Measurements from ENCODE around the gene S1PR2. TPM values are rescaled to one million over a fixed set of nuclear protein-coding genes. Genes with fewer than 3 reads are reported as not detected.
A peak's percentile ranks its signal among the peaks of the same experiment; 100 is the strongest.
"Not testable (repeated sequence)": the region's sequence is repeated elsewhere in the genome, so short reads cannot be mapped to it uniquely, and the experiment has no call there.

S1PR2 gene
- polyA plus RNA-seq, 5 donors: 31.6 to 49.2 (median 37.2) TPM

GRCh38 chr19:10226376-10227025 is 4.6 kb downstream of the S1PR2 start:
- DNase-seq: peak; percentile 97 to 98

DNA sequence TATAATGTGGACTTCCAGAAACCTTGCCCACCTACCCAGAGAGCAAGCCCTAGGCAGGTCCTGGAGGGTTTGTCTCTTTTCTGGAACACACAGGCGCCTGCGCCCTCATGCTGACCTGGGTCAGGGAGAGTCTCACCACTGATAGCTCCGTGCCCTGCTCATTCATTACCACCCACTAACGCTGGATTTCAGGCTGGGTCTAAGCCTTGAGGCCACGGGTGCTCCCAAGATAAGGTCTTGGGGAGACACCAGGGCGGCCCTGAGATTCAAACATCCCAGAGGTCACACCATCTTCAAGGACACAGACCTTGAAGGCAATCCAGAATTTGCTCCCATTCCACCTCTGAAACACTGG is 5.1 kb downstream of the S1PR2 start:
- no peak for DNase-seq

- no peak for DNase-seq
Observed at GRCh38 chr19:10224337-10224736, 6.8 kb downstream of the S1PR2 start.

GRCh38 chr19:10223488-10224213 is 7.5 kb downstream of the S1PR2 start:
- no peak for DNase-seq

DNA sequence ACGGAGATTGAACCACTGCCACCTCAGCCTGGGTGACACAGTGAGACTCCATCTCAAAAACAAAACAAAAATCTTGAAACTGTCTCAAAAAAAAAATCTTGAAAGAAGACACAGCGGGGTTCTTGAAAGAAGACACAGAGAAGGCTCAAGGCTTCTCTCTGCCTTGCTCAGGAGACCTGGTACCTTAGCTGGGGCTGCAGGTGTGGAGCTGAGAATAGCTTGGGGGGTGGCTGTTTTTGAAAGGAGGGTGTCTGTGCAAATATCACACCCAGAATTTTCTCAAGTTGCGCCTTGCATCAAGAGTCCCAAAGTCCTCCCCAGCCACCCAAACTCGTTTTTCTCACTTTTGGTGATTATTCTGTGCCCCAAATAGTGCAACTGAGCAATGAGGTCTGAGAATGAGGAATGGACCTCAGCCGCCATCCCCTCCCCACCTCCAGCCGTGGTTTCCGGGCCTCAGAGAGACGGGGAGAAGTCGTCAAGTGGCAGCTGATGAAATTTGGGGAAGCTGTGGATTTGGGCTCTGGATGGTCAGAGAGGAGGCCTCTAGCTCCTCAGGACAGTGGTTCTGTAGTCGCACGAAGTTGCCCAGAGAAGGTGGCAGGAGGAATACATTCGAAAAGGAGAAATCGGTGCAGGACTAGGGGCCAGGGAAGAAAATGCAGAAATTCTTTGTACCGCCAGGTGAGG is 8.8 kb downstream of the S1PR2 start:
- no peak for DNase-seq

DNA sequence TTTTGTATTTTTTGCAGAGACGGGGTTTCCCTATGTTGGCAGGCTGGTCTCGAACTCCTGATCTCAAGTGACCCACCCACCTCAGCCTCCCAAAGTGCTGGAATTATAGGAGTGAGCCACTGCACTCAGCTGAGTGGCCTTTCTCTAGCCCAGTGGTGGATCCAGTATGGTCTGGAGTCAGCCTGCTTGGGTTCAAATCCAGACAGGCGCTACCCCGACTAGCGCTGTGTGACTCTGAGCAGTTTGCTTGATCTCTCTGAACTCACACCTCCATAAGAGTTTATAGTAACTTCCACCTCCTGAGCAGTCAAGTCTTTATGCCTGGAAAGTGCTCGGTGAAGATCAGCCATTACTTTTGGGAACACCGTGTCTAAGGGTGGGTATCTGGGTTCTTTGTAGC is 10.4 kb downstream of the S1PR2 start:
- no peak for DNase-seq

- no peak for DNase-seq
Observed at GRCh38 chr19:10219678-10220077, 11.5 kb downstream of the S1PR2 start.

- DNase-seq: no peak
Observed at GRCh38 chr19:10217085-10217484, 14.0 kb downstream of the S1PR2 start.

GRCh38 chr19:10214784-10215183 is 16.3 kb downstream of the S1PR2 start:
- DNase-seq: no peak

DNA sequence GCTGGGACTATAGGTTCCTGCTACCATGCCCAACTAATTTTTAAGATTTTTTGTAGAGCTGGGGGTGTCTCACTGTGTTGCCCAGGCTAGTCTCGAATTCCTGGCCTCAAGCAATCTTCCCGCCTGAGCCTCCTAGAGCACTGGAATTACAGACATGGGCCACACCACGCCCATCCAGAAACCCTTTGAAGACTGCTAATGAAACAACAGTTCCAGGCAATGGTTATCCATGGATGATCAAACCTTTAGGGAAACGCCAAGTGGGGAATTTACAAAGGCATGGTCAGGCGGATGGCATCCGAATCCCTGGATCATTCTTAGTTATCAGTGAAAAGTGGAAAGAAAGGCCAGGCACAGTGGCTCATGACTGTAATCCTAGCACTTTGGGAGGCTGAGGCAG is 19.4 kb downstream of the S1PR2 start:
- no peak for DNase-seq

DNA sequence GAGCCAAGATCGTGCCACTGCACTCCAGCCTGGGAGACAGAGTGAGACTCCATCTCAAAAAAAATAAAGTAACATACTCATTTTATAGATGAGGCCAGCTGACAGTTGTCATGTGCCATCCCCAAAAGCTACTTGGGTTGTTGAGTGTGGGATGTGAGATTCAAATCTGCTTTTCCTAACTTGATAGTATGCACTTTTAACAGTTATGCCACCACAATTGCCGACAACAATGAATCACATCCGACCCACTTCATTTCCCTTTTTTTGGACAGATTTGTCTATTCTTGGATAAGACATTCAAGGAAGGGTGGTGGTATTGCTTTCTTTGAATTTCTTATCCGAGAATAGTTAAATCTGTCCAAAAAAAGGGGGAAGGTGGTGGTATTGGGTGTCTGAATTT is 20.1 kb downstream of the S1PR2 start:
- no peak for DNase-seq

DNA sequence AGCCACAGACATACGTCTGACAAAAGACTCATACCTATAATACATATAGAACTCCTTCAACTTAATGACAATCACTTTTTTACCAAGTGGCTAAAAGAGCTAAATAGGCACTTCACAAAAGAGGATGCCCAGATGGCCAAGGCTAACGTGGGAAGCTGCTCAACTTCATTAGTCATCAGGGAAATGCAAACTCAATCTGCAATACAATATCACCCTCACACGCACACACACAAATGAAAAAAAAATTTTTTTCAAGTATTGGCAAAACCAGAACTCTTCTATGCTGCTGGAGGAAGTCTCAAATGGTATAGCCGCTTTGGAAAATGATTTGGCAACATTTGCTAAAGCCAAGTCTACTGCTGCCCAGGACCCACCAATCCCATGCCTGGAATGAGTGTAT is 21.8 kb downstream of the S1PR2 start:
- no peak for DNase-seq

GRCh38 chr19:10207026-10207425 is 24.1 kb downstream of the S1PR2 start:
- DNase-seq: no peak

- peak; percentile 54 to 61 for DNase-seq
Observed at GRCh38 chr19:10206226-10206885, 24.8 kb downstream of the S1PR2 start.

GRCh38 chr19:10205636-10206035 is 25.5 kb downstream of the S1PR2 start:
- no peak for DNase-seq

DNA sequence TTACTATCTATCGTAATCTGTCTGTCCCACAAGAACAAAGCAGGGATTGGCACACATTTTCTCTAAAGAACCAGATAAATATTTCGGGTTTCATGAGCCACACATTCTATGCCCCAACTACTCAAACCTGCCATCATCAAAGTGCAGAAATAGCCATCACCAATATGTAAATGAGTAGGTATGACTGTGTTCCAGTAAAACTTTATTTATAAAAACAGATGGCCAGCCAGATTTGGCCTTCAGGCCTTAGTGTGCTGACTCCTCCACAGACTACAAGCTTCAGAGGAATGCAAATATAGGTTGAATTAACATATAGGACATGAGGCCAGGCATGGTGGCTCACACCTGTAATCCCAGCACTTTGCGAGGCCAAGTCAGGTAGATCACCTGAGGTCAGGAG is 27.4 kb downstream of the S1PR2 start:
- DNase-seq: no peak

DNA sequence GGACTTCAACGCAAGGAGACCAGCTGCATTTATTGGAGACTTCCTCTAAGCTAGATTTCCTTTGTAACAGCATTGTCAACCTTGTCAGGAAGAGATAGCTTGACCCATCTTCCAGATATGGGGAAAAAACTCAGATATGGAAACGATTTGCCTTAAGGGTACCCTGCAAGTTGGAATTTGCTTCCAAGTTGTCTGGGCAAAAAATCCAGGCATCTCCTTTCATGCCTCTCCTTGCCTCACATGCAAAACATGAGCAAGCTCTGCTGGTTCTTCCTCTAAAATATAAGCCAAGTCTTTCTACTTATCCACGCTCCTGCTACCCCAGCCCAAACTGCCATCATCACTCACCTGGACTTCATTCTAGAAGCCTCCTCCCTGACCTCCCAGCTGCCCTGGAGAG is 30.0 kb downstream of the S1PR2 start:
- DNase-seq: no peak

GRCh38 chr19:10200101-10200500 is 31.0 kb downstream of the S1PR2 start:
- DNase-seq: not testable (repeated sequence)

GRCh38 chr19:10198889-10199644 is 32.1 kb downstream of the S1PR2 start:
- not testable (repeated sequence) for DNase-seq

- DNase-seq: no peak
Observed at GRCh38 chr19:10195199-10195519, 36.0 kb downstream of the S1PR2 start.

DNA sequence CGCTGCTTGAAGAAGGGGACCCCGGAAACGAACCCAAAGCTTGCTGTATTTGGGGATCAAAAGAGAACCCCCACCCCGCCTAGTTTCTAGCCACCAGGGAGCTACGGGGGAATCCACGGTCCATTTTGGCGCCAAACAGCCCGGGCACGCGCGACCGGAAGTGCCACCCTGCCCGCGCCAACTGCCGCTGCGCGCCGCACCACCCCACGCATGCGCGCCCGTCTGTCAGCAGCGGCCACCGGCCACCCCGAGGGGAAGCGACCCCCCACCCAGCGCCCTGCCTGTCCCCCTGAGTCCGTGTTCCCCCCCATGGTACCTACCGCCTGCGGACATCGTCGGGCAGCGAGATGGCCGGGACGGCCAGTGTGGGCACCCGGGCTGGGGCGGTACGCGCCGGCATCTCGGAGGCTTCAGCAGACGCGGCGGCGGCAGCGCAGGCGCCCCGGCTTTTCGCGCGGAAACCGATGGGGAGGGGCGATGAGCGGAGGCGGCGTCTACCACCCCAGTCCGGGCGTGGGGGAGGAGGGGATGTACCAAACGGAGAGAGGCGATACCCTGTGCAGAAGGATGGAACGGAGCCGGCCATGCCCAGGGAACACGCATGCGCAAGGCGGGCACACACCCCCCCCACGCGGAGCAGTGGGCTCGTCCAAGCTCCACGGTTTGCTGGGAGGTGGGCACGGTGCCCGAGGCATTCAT is 36.5 kb downstream of the S1PR2 start, which contains the start of gene DNMT1:
Gene DNMT1, minus strand, starts transcription at position 454 of the 699 bp plus-strand sequence. Its CDS starts 54 bp downstream, at position 400.
- DNase-seq: peak; percentile 95 to 96

Data from right lung (tissue), 5 donors.